B cell (primary cell): Measurements from ENCODE around the gene NEAT1.

Experiments
- CTCF ChIP-seq: fragments of 200-600 bp; IDR thresholded peaks from one replicate; pipeline ENCODE4 v1.8.0; 2022; ENCODE audit warnings: antibody characterized with exemption, mild to moderate bottlenecking
- EZH2 ChIP-seq: IDR thresholded peaks from 2 replicates; pipeline ENCODE4 v1.6.1; 2012; ENCODE audit warnings: borderline replicate concordance, low read depth, mild to moderate bottlenecking, moderate library complexity, low read length; ENCODE audit not compliant: insufficient read depth, poor library complexity, severe bottlenecking

- TF ChIP-seq CTCF: no peak
- TF ChIP-seq EZH2: no peak
These were observed 29.0 kb upstream of the NEAT1 start for GRCh38 chr11:65393513-65394079.
